NCI-H69 (cell line): ENCODE measurements around the gene EDA.
A peak's percentile ranks its signal among the peaks of the same experiment; 100 is the strongest.
"Not testable (repeated sequence)": the region's sequence is repeated elsewhere in the genome, so short reads cannot be mapped to it uniquely, and the experiment has no call there.

Experiments used
- DNase-seq: peaks from one replicate; lab custom pipeline; 2025; lab: John Stamatoyannopoulos, UW

Gene EDA

DNA sequence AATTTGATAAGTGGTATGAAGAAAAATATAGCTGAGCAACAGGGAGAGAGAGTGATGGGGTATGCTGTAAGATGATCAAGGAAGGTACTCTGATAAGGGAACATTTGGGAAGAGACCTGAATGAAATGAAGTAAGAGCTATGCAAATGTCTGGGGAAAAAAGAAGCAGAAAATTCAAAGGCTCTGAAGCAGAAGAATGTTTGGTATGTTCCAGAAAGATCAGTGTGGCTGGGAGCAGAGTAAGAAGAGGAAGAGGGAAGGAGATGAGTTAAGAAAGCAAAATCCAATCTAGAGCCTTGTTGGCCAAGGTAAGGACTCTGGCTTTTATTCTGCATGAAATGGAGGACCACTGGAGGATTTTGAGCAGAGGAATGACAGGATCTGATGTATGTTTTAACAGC lies 343.8 kb downstream of the EDA start:
- DNase-seq = no peak

GRCh38 chrX:69961365-69962072 lies 345.6 kb downstream of the EDA start:
- DNase-seq = no peak

DNA sequence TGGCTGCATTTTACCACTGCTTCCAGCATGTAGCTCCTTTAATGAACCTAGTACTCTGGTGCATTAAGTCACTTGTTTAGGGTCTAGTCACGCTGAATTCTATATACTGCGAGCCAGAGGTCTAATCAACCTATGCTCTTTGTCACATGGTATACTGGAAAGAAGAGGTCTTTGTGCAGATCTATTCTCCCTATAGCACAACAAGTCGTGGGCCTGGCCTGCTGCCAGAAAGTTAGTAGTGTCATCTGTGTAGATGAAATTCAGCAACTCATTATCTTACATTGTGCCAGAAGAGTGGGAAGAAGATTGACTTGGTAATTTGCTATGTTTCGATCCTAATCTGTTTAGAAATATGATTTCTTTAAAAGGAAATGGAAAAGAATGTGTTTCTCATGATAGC lies 353.0 kb downstream of the EDA start:
- DNase-seq = peak; percentile 11

- DNase-seq = no peak
Observed at GRCh38 chrX:69969460-69969859, 353.5 kb downstream of the EDA start.

DNA sequence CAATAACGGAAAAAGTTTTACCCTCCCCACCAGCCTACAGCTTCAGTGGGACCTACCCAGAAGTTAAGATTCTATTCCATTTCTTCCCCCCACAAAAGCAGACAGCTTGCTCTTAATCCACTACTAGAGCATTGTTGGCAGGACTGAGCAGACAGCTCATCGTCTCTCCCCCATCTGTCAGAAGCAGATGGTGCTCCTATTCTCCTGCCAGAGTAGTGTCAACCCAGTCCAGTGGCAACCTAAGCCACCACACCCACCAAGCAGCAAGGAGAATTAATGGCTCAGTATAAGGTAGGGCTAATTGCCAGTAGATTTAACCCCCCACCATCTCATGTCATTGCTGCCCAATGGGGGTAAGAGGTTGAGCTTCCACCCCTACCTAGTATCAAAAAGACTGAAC lies 371.8 kb downstream of the EDA start:
- peak; percentile 53 for DNase-seq

- DNase-seq = no peak
Observed at GRCh38 chrX:69988955-69989394, 373.1 kb downstream of the EDA start.

- DNase-seq = peak; percentile 8
Observed at GRCh38 chrX:69991685-69992084, 375.8 kb downstream of the EDA start.

GRCh38 chrX:69993494-69993893 lies 377.6 kb downstream of the EDA start:
- no peak for DNase-seq

DNA sequence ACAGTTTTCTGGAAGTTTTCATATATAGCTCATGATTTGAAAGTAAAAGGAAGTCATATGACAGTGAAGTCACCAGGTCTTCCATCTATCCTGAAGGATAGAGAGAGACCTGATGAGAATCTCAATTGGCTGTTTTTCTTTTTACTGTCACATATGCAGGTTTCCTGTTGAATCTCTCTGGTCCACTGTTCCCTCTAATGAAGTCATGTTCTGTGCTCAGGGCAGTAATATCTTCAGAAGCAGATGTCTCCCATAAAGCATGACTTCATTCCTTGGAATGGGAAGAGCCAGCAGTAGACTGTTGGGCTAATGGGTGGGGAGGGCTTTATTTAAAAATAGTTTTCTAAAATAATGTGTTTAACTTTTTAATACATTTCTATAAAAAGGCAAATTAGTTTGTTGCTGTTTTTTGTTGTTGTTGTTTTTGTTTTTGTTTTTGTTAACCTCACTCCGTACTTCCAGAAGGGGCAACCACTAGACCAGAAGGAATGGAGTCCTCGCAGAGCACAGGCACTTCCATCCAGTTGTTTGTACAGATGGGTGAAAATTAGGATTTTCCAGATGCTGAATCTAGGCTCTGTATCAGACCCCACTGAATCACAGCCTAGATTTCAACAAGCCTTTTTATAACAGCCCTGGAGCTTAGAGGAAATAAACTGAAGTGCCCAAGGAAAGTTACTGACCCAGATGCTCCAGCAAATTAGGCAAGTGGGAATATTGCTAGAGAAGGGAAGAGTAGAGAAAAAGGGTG lies 379.6 kb downstream of the EDA start:
- no peak for DNase-seq

DNA sequence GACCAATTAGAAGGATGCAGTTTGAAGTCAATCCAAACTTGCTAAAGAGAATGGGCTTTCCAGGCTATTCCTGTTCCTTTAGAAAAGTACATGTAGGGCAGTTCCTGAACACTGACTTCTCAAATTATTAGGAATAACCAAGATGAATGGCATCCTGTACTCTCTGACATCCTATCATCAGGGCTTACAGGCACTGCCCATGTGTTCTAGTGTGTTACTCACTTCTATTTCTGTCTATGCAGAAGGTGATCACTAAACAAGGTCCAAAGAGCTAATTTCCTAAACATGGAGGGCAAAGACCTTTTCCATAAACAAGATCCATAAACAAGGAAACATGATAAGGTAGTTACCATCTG lies 380.2 kb downstream of the EDA start:
- DNase-seq = no peak

DNA sequence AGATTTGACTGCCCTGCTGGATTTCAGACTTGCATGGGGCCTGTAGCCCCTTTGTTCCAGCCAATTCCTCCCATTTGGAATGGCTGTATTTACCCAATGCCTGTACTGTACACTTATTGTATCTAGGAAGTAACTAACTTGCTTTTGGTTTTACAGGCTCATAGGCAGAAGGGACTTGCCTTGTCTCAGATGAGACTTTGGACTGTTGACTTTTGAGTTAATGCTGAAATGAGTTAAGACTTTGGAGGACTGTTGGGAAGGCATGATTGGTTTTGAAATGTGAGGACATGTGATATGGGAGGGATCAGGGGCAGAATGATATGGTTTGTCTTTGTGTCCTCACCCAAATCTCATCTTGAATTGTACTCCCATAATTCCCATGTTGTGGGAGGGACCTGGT lies 382.4 kb downstream of the EDA start:
- DNase-seq = not testable (repeated sequence)

GRCh38 chrX:70001269-70001668 lies 385.4 kb downstream of the EDA start:
- DNase-seq = no peak

GRCh38 chrX:70001708-70002341 lies 385.9 kb downstream of the EDA start:
- DNase-seq = no peak

- no peak for DNase-seq
Observed at GRCh38 chrX:70007946-70008345, 392.0 kb downstream of the EDA start.

- DNase-seq = no peak
Observed at GRCh38 chrX:70009049-70009448, 393.1 kb downstream of the EDA start.

- no peak for DNase-seq
Observed at GRCh38 chrX:70009970-70010369, 394.1 kb downstream of the EDA start.

- peak; percentile 26 for DNase-seq
Observed at GRCh38 chrX:70012756-70013155, 396.8 kb downstream of the EDA start.

GRCh38 chrX:70013466-70014381 lies 397.8 kb downstream of the EDA start:
- DNase-seq = peak; percentile 1

DNA sequence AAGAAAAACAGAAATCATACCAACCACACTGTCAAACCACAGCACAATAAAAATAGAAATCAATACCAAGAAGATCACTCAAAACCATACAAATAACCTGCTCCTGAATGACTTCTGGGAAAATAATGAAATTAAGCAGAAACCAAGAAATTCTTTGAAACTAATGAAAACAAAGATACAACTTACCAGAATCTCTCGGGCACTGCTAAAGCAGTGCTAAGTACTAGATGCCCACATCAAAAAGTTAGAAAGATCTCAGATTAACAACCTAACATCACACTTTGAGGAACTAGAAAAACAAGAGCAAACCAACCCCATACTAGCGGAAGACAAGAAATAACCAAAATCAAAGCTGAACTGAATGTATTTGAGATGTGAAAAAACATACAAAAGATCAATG lies 400.6 kb downstream of the EDA start:
- no peak for DNase-seq

DNA sequence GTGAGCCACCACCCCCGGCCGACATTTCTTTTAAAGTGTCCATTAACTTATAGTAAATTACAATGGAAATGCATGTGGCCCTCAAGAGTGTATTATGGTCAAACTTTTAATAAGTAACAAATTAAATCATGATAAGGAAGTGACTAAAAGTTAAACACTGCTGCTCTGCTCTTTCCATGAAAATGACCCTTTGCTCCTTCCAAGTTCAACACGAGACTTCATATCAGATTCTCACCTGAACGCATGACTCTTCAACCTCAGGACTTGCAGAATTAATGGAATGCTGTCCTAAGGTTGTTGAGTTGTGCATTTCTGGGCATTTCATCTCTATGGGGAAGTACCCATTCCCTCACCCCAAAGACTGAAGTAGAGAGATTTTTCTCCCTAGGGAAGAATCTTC lies 406.7 kb downstream of the EDA start:
- DNase-seq = no peak

DNA sequence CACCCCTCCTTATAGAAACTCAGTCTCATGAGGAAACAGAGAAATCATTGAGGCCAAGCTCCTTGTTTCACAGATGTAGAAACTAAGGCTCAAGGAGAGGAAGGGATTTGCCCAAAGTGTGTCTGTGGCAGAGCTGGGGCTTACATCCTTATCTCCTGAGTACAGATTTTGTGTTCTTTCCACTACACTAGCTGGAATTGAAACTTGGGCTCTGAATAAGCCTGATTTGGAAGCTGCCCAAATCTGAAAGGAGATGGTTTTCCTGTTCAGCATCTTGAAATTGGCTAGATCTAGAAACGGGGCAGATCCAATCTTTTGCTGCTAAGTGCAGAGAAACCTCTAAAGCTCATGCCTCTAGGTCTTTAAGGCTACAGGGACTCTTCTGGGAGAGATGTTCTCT lies 409.6 kb downstream of the EDA start:
- no peak for DNase-seq
